Prostate gland (tissue), 2 donors: ENCODE measurements around the gene KAT8. TPM values are rescaled to one million over a fixed set of nuclear protein-coding genes. Genes with fewer than 3 reads are reported as not detected.

Source experiments
- DNase-seq: peaks from one replicate; pipeline ENCODE4 v3.0.0-alpha.2; 2019; ENCODE audit warnings: low spot score
- H3K27ac ChIP-seq, 2 donors: fragments of 200-600 bp; sonication (generic); 2 replicates each; pipeline ENCODE4 v1.5.1; 2017 to 2019
- H3K27me3 ChIP-seq: fragments of 200-600 bp; sonication (generic); replicated peaks from 2 replicates; pipeline ENCODE4 v1.5.1; 2019; ENCODE audit not compliant: insufficient read depth
- H3K36me3 ChIP-seq, 2 donors: fragments of 200-600 bp; sonication (generic); 1 replicate in 1 of 2; 2 replicates in 1 of 2; pipeline versions ENCODE4 v1.5.1 to v1.8.1; 2017 to 2019
- H3K4me1 ChIP-seq: fragments of 200-600 bp; sonication (generic); replicated peaks from 2 replicates; pipeline ENCODE4 v1.5.1; 2019
- H3K4me3 ChIP-seq, 2 donors: fragments of 200-600 bp; sonication (generic); 2 replicates each; pipeline ENCODE4 v1.5.1; 2017 to 2019
- H3K9me3 ChIP-seq: fragments of 200-600 bp; sonication (generic); 2 replicates; pipeline ENCODE4 v1.5.1; 2017
- POLR2A ChIP-seq: fragments of 450-650 bp; IDR thresholded peaks from one replicate; pipeline ENCODE4 v1.6.1; 2016; ENCODE audit warnings: antibody characterized with exemption, mild to moderate bottlenecking
- POLR2AphosphoS5 ChIP-seq: sonication (generic); formaldehyde crosslinking; IDR thresholded peaks from one replicate; pipeline ENCODE4 v1.6.1; 2017; ENCODE audit warnings: antibody characterized with exemption
- WGBS: methylation state at CpG from one replicate; pipeline ENCODE4 v1.1.5; 2018; 5-methylcytosine and 5-hydroxymethylcytosine counted together
- intact Hi-C: fragments of 100-400 bp; cut with DNase I; formaldehyde crosslinking; loops from one replicate; pipeline ENCODE4 v1.14.2; 2022
- total RNA-seq, 2 donors: library from RNA; depleted of rRNA; stranded (reverse); fragments of >200 nt; gene quantifications; one replicate each; pipeline ENCODE4 v1.1.0, GENCODE V29; 2016
- TF ChIP-seq, protein P1 (sequence below), 4 experiments: fragments of 200-600 bp in 2 of 4; fragments of 450-650 bp in 2 of 4; sonication (generic) in 2 of 4; IDR thresholded peaks; 1 replicate in 3 of 4; 2 replicates in 1 of 4; pipeline ENCODE4 v1.5.1; 2016 to 2019; ENCODE audit warnings: antibody characterized with exemption in 4 of 4, mild to moderate bottlenecking in 2 of 4, moderate library complexity in 2 of 4

KAT8 gene
- total RNA-seq, 2 donors from 2014 or later, result 92.6 to 115 TPM

DNA sequence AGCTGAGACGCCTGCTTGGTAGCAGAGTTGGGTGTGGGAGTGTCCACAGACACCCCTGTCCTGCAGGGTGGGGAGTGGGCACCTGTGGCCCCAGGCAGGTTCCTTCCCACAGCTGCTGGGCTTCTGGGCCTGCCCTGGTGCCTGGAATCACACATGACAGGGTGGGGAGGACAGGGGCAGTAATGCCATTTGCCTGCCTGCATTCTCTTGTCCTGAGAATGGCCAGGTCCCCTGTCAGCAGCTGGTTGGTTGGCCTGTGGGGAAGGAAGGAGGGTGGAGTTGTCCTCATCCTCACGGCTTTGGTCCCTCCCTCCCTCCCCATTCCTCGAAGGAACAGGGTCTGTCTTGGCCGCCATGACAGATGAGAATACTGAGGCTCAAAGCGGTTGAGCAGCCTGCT, 33.9 kb upstream of the KAT8 start:
- DNase-seq, result no peak
- no peaks in the 10 kb centered on the region for H3K4me1 ChIP-seq
- no peak overlapping the region for H3K27ac ChIP-seq
- peaks cover 0 to 17% of the 10 kb centered on the region in 2 donors for H3K36me3 ChIP-seq
- no peaks in the 10 kb centered on the region for H3K27me3 ChIP-seq
- H3K4me3 ChIP-seq, result no peak overlapping the region
- TF ChIP-seq POLR2A, result no peak
- intact Hi-C loops, result no loop called here
- 69% methylated on average over 5 of the region's 5 CpGs for WGBS
- H3K9me3 ChIP-seq, result no peaks in the 10 kb centered on the region

DNA sequence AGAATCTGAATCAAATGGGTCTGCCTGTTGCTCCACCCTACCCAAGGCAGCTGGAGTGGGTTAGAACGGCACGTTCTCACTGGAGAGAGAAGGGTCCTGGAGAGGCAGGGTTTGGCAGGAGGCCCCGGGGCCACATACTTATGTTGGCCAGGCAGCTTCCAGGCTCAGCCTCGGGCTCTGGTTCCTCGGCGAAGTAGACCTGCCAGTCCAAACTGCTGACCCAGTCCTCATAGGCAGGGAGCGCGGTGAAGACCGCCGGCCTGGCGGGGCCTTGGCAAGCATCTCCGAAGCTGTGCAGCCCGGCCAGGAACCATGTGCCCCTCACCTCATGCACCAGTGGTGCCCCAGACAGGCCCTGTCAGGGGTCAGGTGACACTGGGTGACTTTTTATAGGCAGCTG, 33.5 kb upstream of the KAT8 start:
- Histone ChIP-seq H3K27ac (no peak overlapping the region), H3K27me3 (no peaks in the 10 kb centered on the region), H3K4me3 (no peak overlapping the region), H3K4me1 (no peaks in the 10 kb centered on the region), H3K9me3 (no peaks in the 10 kb centered on the region), H3K36me3 (peaks cover 0 to 14% of the 10 kb centered on the region in 2 donors)
- DNase-seq, result no peak
- intact Hi-C loops, result no loop called here
- TF ChIP-seq POLR2AphosphoS5 (no peak), POLR2A (no peak)
- TF ChIP-seq, protein P1, sequence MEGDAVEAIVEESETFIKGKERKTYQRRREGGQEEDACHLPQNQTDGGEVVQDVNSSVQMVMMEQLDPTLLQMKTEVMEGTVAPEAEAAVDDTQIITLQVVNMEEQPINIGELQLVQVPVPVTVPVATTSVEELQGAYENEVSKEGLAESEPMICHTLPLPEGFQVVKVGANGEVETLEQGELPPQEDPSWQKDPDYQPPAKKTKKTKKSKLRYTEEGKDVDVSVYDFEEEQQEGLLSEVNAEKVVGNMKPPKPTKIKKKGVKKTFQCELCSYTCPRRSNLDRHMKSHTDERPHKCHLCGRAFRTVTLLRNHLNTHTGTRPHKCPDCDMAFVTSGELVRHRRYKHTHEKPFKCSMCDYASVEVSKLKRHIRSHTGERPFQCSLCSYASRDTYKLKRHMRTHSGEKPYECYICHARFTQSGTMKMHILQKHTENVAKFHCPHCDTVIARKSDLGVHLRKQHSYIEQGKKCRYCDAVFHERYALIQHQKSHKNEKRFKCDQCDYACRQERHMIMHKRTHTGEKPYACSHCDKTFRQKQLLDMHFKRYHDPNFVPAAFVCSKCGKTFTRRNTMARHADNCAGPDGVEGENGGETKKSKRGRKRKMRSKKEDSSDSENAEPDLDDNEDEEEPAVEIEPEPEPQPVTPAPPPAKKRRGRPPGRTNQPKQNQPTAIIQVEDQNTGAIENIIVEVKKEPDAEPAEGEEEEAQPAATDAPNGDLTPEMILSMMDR (IDR thresholded peaks at IDR 0.05), result no peak
- 80% methylated on average over 11 of the region's 13 CpGs for WGBS

DNA sequence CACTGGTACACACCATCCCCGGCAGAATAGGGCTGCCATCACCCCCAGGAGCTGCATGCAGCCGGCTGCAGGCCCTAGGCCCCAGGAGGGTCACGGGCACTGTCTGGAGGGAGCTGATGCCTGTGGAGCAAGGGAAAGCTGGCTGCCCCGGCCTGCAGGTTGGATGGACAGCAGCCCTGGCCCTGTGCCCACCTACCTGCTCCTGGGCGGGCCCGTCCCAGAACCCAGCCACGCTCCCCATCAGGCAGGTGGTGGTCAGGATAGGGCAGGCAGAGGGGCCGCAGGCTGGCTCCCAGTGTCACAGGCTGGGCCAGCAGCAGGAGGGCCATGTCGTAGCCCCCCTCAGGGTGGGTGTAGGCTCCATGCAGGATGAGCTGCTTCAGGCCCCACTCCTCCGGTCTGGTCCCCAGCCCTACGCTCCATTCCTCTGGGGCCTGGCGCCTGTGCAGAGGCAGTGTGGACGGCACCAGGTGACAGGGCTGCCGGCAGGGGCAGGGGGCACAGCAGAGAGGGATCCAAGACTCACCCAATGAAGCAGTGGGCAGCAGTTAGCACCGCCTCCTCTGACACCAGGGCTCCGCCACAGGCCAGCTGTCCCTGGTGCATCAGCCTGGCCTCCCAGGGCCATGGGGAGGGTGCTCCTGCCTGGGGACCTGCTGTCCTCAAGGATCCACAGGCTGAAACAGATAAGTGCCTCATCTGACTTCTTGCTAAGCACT, 32.7 kb upstream of the KAT8 start:
- Histone ChIP-seq H3K27me3 (no peaks in the 10 kb centered on the region), H3K4me3 (no peak overlapping the region), H3K9me3 (no peaks in the 10 kb centered on the region), H3K36me3 (peaks cover 0 to 14% of the 10 kb centered on the region in 2 donors), H3K4me1 (no peaks in the 10 kb centered on the region), H3K27ac (no peak overlapping the region)
- TF ChIP-seq, protein P1 (IDR thresholded peaks at IDR 0.05), result no peak
- TF ChIP-seq POLR2AphosphoS5 (no peak), POLR2A (no peak)
- 82% methylated on average over 11 of the region's 16 CpGs for WGBS
- DNase-seq, result no peak
- intact Hi-C loops, result no loop called here

DNA sequence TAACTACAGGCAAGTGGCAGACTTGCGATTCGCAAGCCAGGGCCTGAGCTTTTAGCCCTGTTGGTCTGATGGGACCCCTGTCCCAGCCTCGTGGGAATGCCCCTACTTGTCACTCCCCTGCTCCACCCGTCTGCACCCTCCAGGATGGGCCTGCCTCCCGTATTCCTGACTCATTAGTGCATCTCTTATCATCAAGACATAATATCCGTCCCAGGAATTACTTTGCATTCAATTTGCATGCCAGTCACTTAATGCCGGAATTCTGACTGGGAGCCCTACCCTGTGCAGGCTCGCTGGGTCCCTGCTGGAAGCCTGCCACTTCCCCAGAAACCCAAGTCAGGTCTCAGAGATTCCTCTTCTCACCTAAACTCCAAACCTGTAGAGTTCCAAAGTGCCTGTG, 32.1 kb upstream of the KAT8 start:
- intact Hi-C loops, result no loop called here
- TF ChIP-seq, protein P1 (IDR thresholded peaks at IDR 0.05), result no peak
- no peak for TF ChIP-seq POLR2AphosphoS5
- TF ChIP-seq POLR2A, result no peak
- no peak for DNase-seq
- no peaks in the 10 kb centered on the region for H3K9me3 ChIP-seq
- H3K27me3 ChIP-seq, result no peaks in the 10 kb centered on the region
- WGBS, result 72% methylated on average over 8 of the region's 8 CpGs
- peaks cover 0 to 13% of the 10 kb centered on the region in 2 donors for H3K36me3 ChIP-seq
- H3K4me3 ChIP-seq, result no peak overlapping the region
- H3K4me1 ChIP-seq, result no peaks in the 10 kb centered on the region
- H3K27ac ChIP-seq, result no peak overlapping the region

DNA sequence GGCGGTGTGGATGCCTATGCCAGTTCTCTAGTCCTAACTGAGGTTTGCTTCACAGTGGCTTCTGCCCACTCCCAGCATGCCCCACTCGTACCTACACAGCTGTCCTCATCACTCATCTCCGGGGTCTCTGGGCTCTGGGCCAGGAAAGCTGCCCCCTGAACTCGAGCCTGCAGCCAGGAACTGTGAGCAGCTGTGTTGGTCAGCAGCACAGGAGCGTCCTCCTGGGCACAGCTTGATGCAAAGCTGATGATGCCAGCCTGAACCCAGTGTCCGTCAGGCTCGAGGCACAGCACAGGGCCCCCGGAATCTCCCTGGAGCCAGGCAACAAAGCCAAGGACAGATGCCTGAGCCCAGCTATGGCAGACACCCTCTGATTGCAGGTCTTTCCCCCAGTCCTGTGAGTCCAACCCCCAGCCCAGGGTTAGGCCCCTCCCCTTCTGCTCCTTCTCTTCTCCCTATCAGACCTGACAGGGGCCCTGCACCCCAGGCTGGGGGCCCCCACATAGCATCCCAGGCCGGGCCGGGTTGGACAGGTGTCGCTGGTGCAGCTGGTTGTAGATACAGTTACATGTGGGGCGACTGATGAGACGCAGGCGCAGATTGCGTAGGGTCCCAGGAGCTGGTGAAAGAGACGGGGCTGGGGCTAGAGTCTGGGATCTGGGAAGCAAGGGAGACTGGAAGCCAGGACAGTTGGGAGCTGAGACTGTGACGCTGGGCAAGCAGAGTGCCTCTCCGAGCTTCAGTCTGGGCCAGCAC, 31.4 kb upstream of the KAT8 start:
- TF ChIP-seq POLR2A, result no peak
- H3K36me3 ChIP-seq, result peaks cover 0 to 9% of the 10 kb centered on the region in 2 donors

DNA sequence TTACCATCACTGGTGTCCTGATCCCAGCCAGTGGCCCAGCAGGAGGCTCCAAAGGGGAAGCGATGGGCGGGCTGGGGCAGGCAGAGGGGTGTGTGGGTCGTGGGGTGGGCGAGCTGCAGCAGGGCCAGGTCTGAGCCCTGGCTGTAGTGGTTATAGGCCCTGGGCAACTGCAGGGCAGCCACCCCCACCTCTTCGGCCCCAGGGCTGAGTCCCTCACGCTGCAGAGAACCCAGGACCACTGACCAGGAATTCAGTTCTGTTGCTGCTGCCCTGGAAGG, 30.9 kb upstream of the KAT8 start:
- TF ChIP-seq, protein P1 (IDR thresholded peaks at IDR 0.05), result no peak
- TF ChIP-seq POLR2AphosphoS5, result no peak
- no peak for TF ChIP-seq POLR2A
- peaks cover 0 to 8% of the 10 kb centered on the region in 2 donors for H3K36me3 ChIP-seq
- H3K27ac ChIP-seq, result no peak overlapping the region
- intact Hi-C loops, result no loop called here
- no peaks in the 10 kb centered on the region for H3K4me1 ChIP-seq
- no peaks in the 10 kb centered on the region for H3K9me3 ChIP-seq
- no peaks in the 10 kb centered on the region for H3K27me3 ChIP-seq
- WGBS, result 76% methylated on average over 6 of the region's 6 CpGs
- DNase-seq, result no peak
- no peak overlapping the region for H3K4me3 ChIP-seq

More for the DNA sequence above, 31.4 kb upstream of the KAT8 start:
- no peak for DNase-seq
- intact Hi-C loops, result no loop called here
- Histone ChIP-seq H3K27ac (no peak overlapping the region), H3K4me3 (no peak overlapping the region), H3K27me3 (no peaks in the 10 kb centered on the region), H3K4me1 (no peaks in the 10 kb centered on the region), H3K9me3 (no peaks in the 10 kb centered on the region)
- 77% methylated on average over 18 of the region's 18 CpGs for WGBS
